GM19239 (cell line): ENCODE measurements around the gene UNC119B.
A peak's percentile ranks its signal among the peaks of the same experiment; 100 is the strongest.
"Not testable (repeated sequence)": the region's sequence is repeated elsewhere in the genome, so short reads cannot be mapped to it uniquely, and the experiment has no call there.

ENCODE experiments used
- DNase-seq: peaks from one replicate; pipeline ENCODE4 v3.0.0; 2011; ENCODE audit warnings: low spot score; ENCODE audit not compliant: insufficient read length
- FAIRE-seq: peaks from 2 replicates; lab custom pipeline; 2011; peaks lifted over from hg19 to GRCh38; lab: Jason Lieb, UNC

The UNC119B gene

GRCh38 chr12:120711411-120711810, 1.2 kb downstream of the UNC119B start:
- DNase-seq: no peak
- no peak for FAIRE-seq

- no peak for DNase-seq
- FAIRE-seq: no peak
Measured at GRCh38 chr12:120712610-120713009, 2.4 kb downstream of the UNC119B start.

GRCh38 chr12:120713861-120714482, 3.7 kb downstream of the UNC119B start:
- DNase-seq: peak; percentile 61
- FAIRE-seq: peak; percentile 98

- no peak for DNase-seq
- FAIRE-seq: no peak
Measured at GRCh38 chr12:120718055-120718454, 7.8 kb downstream of the UNC119B start.

GRCh38 chr12:120719072-120719471, 8.8 kb downstream of the UNC119B start:
- DNase-seq: no peak
- peak; percentile 89 for FAIRE-seq

GRCh38 chr12:120719496-120720233, 9.4 kb downstream of the UNC119B start:
- DNase-seq (no peak), FAIRE-seq (peak; percentile 35)

GRCh38 chr12:120720234-120720986, 10.2 kb downstream of the UNC119B start:
- no peak for DNase-seq
- peak; percentile 14 for FAIRE-seq

GRCh38 chr12:120720987-120721801, 10.9 kb downstream of the UNC119B start:
- no peak for FAIRE-seq
- no peak for DNase-seq

GRCh38 chr12:120721866-120722265, 11.6 kb downstream of the UNC119B start:
- no peak for DNase-seq
- FAIRE-seq: peak; percentile 92

GRCh38 chr12:120722784-120723183, 12.5 kb downstream of the UNC119B start:
- FAIRE-seq: no peak
- DNase-seq: no peak

GRCh38 chr12:120724720-120725119, 14.5 kb downstream of the UNC119B start:
- DNase-seq (no peak), FAIRE-seq (no peak)

GRCh38 chr12:120725151-120725658, 14.9 kb downstream of the UNC119B start:
- FAIRE-seq (no peak), DNase-seq (no peak)

- DNase-seq (peak; percentile 99), FAIRE-seq (peak; percentile 82)
Measured at GRCh38 chr12:120725659-120726509, 15.6 kb downstream of the UNC119B start, which contains the start of gene ACADS. TSS of gene ACADS (plus strand) at chr12:120725826. CDS start at chr12:120725886, 60 bp downstream.

GRCh38 chr12:120726510-120726793, 16.2 kb downstream of the UNC119B start:
- DNase-seq: no peak
- no peak for FAIRE-seq

- FAIRE-seq: no peak
- DNase-seq: no peak
Measured at GRCh38 chr12:120726961-120727360, 16.7 kb downstream of the UNC119B start.

- FAIRE-seq, DNase-seq: not testable (repeated sequence)
Measured at GRCh38 chr12:120732198-120732597, 21.9 kb downstream of the UNC119B start.

- DNase-seq (no peak), FAIRE-seq (no peak)
Measured at GRCh38 chr12:120733574-120733973, 23.3 kb downstream of the UNC119B start.

GRCh38 chr12:120734210-120734609, 24.0 kb downstream of the UNC119B start:
- DNase-seq (no peak), FAIRE-seq (no peak)

GRCh38 chr12:120735181-120735580, 24.9 kb downstream of the UNC119B start:
- FAIRE-seq (no peak), DNase-seq (no peak)
